IMR-90 (cell line): ENCODE measurements around the gene PPP1R3F. TPM values are rescaled to one million over a fixed set of nuclear protein-coding genes. Genes with fewer than 3 reads are reported as not detected.
"Not testable (repeated sequence)": the region's sequence is repeated elsewhere in the genome, so short reads cannot be mapped to it uniquely, and the experiment has no call there.

Experiments used
- ATAC-seq: fragments of 200-7000 bp; cut with Tn5 transposase; 2 replicates; pipeline ENCODE4 v1.9.1; 2020; ENCODE audit warnings: low read depth, mild to moderate bottlenecking, moderate library complexity
- BruUV-seq: library from RNA; stranded (reverse); fragments of 400-500 nt; replicated peaks from 2 replicates; lab custom pipeline; 2021; lab: Mats Ljungman, UMichigan
- CTCF ChIA-PET: fragments of 300-600 bp; formaldehyde crosslinking; extraction: SDS; loops from one replicate; lab custom pipeline; 2021; ENCODE audit warnings: antibody characterized with exemption; lab: Yijun Ruan, JAX
- POLR2A ChIA-PET: fragments of 300-600 bp; sonication (Branson Sonifier 250); formaldehyde crosslinking; loops from one replicate; lab custom pipeline; 2022; ENCODE audit warnings: antibody characterized with exemption; ENCODE audit not compliant: unreplicated experiment; lab: Charles Lee
- DNase-seq: peaks from one replicate; pipeline ENCODE4 v3.0.0; 2013
- H2AFZ ChIP-seq: replicated peaks from 2 replicates; pipeline ENCODE3; 2013; ENCODE audit warnings: low read length, mild to moderate bottlenecking; ENCODE audit not compliant: poor library complexity
- H2AK5ac ChIP-seq: 2 replicates; pipeline ENCODE4 v1.6.1; 2013; ENCODE audit warnings: low read depth, low read length, inconsistent platforms
- H2AK9ac ChIP-seq: replicated peaks from 2 replicates; pipeline ENCODE3; 2013; ENCODE audit warnings: mild to moderate bottlenecking, low read depth, low read length, moderate library complexity; ENCODE audit not compliant: poor library complexity
- H2BK120ac ChIP-seq: 2 replicates; pipeline ENCODE4 v1.6.1; 2013; ENCODE audit warnings: low read depth, low read length, inconsistent platforms
- H2BK15ac ChIP-seq: 3 replicates; pipeline ENCODE4 v1.6.1; 2013; ENCODE audit warnings: low read depth, low read length, inconsistent platforms
- H2BK20ac ChIP-seq: 2 replicates; pipeline ENCODE4 v1.6.1; 2013; ENCODE audit warnings: low read depth, mild to moderate bottlenecking, inconsistent platforms, low read length, moderate library complexity
- H2BK5ac ChIP-seq: 2 replicates; pipeline ENCODE4 v1.6.1; 2013; ENCODE audit warnings: mild to moderate bottlenecking, low read depth, low read length, inconsistent platforms; ENCODE audit not compliant: poor library complexity, severe bottlenecking
- H3K14ac ChIP-seq: replicated peaks from 2 replicates; pipeline ENCODE4 v1.6.1; 2013; ENCODE audit warnings: low read depth, low read length, inconsistent platforms
- H3K18ac ChIP-seq: 2 replicates; pipeline ENCODE4 v1.6.1; 2013; ENCODE audit warnings: low read depth, low read length, control low read depth
- H3K23ac ChIP-seq: 2 replicates; pipeline ENCODE4 v1.6.1; 2013; ENCODE audit warnings: low read depth, low read length, inconsistent platforms
- H3K27ac ChIP-seq: 2 replicates; pipeline ENCODE4 v1.5.1; 2013; ENCODE audit warnings: mild to moderate bottlenecking, control low read depth, low read length; ENCODE audit not compliant: insufficient read depth
- H3K27me3 ChIP-seq: 2 replicates; pipeline ENCODE4 v1.6.1; 2013; ENCODE audit warnings: low read length; ENCODE audit not compliant: control insufficient read depth, insufficient read depth
- H3K36me3 ChIP-seq: 2 replicates; pipeline ENCODE4 v1.6.1; 2013; ENCODE audit warnings: low read length, mixed read lengths; ENCODE audit not compliant: control insufficient read depth, insufficient read depth
- H3K4ac ChIP-seq: 2 replicates; pipeline ENCODE4 v1.6.1; 2013; ENCODE audit warnings: low read depth, low read length, inconsistent platforms
- H3K4me1 ChIP-seq: 2 replicates; pipeline ENCODE4 v1.6.1; 2013; ENCODE audit warnings: low read length, mixed read lengths; ENCODE audit not compliant: control insufficient read depth, insufficient read depth
- H3K4me2 ChIP-seq: 2 replicates; pipeline ENCODE4 v1.6.1; 2013; ENCODE audit warnings: low read depth, mild to moderate bottlenecking, control low read depth, low read length, moderate library complexity
- H3K4me3 ChIP-seq: 2 replicates; pipeline ENCODE4 v1.5.1; 2013; ENCODE audit warnings: low read depth, mild to moderate bottlenecking, control low read depth, low read length, moderate library complexity; ENCODE audit not compliant: insufficient read depth
- H3K56ac ChIP-seq: 2 replicates; pipeline ENCODE4 v1.6.1; 2013; ENCODE audit warnings: low read length, inconsistent platforms; ENCODE audit not compliant: insufficient read depth; ENCODE audit errors: extremely low read depth
- H3K79me1 ChIP-seq, 2 experiments: 2 replicates each; pipeline ENCODE4 v1.6.1; 2013; ENCODE audit warnings: low read length in 2 of 2, inconsistent platforms in 1 of 2, low read depth in 1 of 2
- H3K9ac ChIP-seq: 2 replicates; pipeline ENCODE4 v1.6.1; 2013; ENCODE audit warnings: low read depth, low read length, control low read depth
- H3K9me1 ChIP-seq: 2 replicates; pipeline ENCODE4 v1.6.1; 2013; ENCODE audit warnings: low read length, inconsistent platforms; ENCODE audit not compliant: insufficient read depth
- H3K9me3 ChIP-seq: 2 replicates; pipeline ENCODE4 v1.6.1; 2013; ENCODE audit warnings: low read length; ENCODE audit not compliant: control insufficient read depth, insufficient read depth
- H4K20me1 ChIP-seq: 2 replicates; pipeline ENCODE4 v1.6.1; 2013; ENCODE audit warnings: low read length, inconsistent platforms; ENCODE audit not compliant: insufficient read depth
- H4K5ac ChIP-seq: 2 replicates; pipeline ENCODE4 v1.6.1; 2013; ENCODE audit warnings: mild to moderate bottlenecking, low read depth, low read length, control low read depth
- H4K8ac ChIP-seq, 2 experiments: 2 replicates each; pipeline ENCODE4 v1.6.1; 2013; ENCODE audit warnings: low read depth in 2 of 2, low read length in 2 of 2, control low read depth in 1 of 2, inconsistent platforms in 1 of 2
- H4K91ac ChIP-seq: 2 replicates; pipeline ENCODE4 v1.6.1; 2013; ENCODE audit warnings: low read depth, low read length, inconsistent platforms; ENCODE audit not compliant: insufficient read depth
- MXI1 ChIP-seq: IDR thresholded peaks from 2 replicates; pipeline ENCODE4 v1.6.1; 2012; ENCODE audit warnings: low read depth, mild to moderate bottlenecking, low read length, moderate library complexity, borderline replicate concordance
- WGBS, 2 experiments: methylation state at CpG; one replicate each; pipeline versions ENCODE4 v1.1.5 to v1.1.7; 2013; ENCODE audit warnings: missing lambda C conversion rate in 2 of 2; ENCODE audit not compliant: insufficient read length in 1 of 2; ENCODE audit errors: extremely low coverage in 2 of 2; 5-methylcytosine and 5-hydroxymethylcytosine counted together
- dilution Hi-C: fragments of 300-500 bp; cut with HindIII; formaldehyde crosslinking; loops from one replicate; pipeline ENCODE4 v1.14.3; 2018; ENCODE audit warnings: low sequenced_read_pairs; ENCODE audit not compliant: unreplicated experiment
- in situ Hi-C: fragments of 300-500 bp; cut with MboI; formaldehyde crosslinking; loops from 3 replicates; pipeline ENCODE4 v1.14.3; 2019; ENCODE audit warnings: low sequenced_read_pairs, inconsistent platforms, mixed read lengths
- intact Hi-C: fragments of 100-400 bp; cut with micrococcal nuclease; formaldehyde crosslinking; loops from 2 replicates; pipeline ENCODE4 v1.10.0; 2022
- polyA plus RNA-seq, 3 experiments: library from polyadenylated mRNA; depleted of rRNA; stranded (reverse); fragments of >200 nt; gene quantifications; 2 replicates each; pipeline ENCODE4 v1.2.3, GENCODE V29; 2012; ENCODE audit warnings: low replicate concordance in 1 of 3
- total RNA-seq: library from RNA; depleted of rRNA; stranded (reverse); fragments of >200 nt; gene quantifications from 2 replicates; pipeline ENCODE4 v1.2.3, GENCODE V29; 2012

Gene PPP1R3F
- total and polyA plus RNA-seq, 2 of the 4 experiments (the other 2 are of a cell fraction): 0.72 to 1.7 TPM

GRCh38 chrX:49292400-49293362 lies 23.1 kb downstream of the PPP1R3F start (continued):
- TF ChIP-seq MXI1: no peak

DNA sequence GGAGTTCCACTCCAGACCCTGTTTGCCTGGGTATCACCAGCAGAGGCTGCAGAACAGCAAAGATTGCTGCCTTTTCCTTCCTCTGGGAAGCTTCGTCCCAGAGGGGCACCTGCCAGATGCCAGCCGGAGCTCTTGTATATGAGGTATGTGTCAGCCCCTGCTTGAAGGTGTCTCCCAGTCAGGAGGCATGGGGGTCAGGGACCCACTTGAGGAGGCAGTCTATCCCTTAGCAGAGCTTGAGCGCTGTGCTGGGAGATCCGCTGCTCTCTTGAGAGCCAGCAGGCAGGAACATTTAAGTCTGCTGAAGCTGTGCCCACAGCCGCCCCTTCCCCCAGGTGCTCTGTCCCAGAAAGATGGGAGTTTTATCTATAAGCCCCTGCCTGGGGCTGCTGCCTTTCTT lies 29.7 kb downstream of the PPP1R3F start:
- intact Hi-C loops, H4K91ac ChIP-seq, H3K9me3 ChIP-seq, H2AK5ac ChIP-seq, BruUV-seq, H3K4ac ChIP-seq, H2BK15ac ChIP-seq, H3K9me1 ChIP-seq, H3K4me2 ChIP-seq, POLR2A ChIA-PET, H3K27me3 ChIP-seq, H3K23ac ChIP-seq, H3K36me3 ChIP-seq, H3K56ac ChIP-seq, H3K4me3 ChIP-seq, H2BK120ac ChIP-seq, H2BK5ac ChIP-seq, H3K18ac ChIP-seq, H2BK20ac ChIP-seq, H3K27ac ChIP-seq, DNase-seq, ATAC-seq, H3K9ac ChIP-seq, H4K5ac ChIP-seq, dilution Hi-C loops, H3K14ac ChIP-seq, H2AFZ ChIP-seq, in situ Hi-C loops, H2AK9ac ChIP-seq, H3K4me1 ChIP-seq, CTCF ChIA-PET, H3K79me1 ChIP-seq, H4K20me1 ChIP-seq, H4K8ac ChIP-seq: not testable (repeated sequence)
- WGBS, 2 experiments: 63% methylated on average over 3 of the region's 5 CpGs; no CpG with 5 or more reads in 1 of the 2 experiments
